Esophagus muscularis mucosa (tissue), 3 donors: ENCODE data around the gene APOL6.

ENCODE experiments used
- POLR2A ChIP-seq: fragments of 450-650 bp; IDR thresholded peaks from one replicate; pipeline ENCODE4 v1.6.1; 2017; ENCODE audit warnings: antibody characterized with exemption, moderate library complexity, mild to moderate bottlenecking, low read depth
- POLR2AphosphoS5 ChIP-seq, 2 donors: sonication (generic); formaldehyde crosslinking; IDR thresholded peaks; one replicate each; pipeline ENCODE4 v1.6.1; 2017; ENCODE audit warnings: antibody characterized with exemption in 2 of 2
- TF ChIP-seq, protein P1 (sequence below), 3 experiments: fragments of 200-600 bp in 2 of 3; fragments of 450-650 bp in 1 of 3; sonication (generic) in 2 of 3; IDR thresholded peaks; one replicate each; pipeline ENCODE4 v1.5.1; 2017 to 2019; ENCODE audit warnings: antibody characterized with exemption in 3 of 3, mild to moderate bottlenecking in 2 of 3, moderate library complexity in 1 of 3

DNA sequence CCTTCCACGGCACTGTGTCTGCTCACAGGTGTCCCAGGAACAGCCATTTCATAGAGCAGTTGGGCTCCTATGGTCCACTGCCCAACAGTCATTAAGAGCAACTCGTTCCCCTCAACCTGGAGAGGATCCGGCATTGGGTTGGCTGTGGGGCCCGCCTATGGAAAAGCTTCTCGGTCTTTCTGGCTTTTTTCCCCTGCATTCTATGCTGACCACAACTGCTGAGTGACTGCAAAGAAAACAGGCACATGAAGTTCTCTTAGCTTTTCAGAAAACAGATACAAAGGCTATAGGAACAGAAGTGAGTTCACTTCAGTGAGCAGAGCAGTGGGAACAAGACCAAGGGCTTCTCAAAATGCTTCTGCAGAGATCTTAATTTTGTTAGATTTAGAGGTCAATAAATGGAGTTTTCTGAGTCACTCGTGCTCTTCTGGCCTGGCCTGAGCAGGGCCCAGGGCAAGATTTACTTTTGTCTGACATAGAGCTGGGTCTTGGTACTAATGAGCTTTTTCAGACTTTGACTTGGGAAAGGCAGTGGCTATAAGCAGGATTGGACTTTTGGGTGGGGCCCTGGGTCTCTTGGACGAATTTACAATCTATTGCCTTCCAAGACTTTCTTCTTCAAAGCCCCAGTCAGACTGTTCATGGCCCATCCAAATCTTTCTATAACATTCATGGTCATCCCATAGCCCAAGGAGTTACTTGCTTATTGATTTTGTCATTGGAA, 55.8 kb downstream of the APOL6 start:
- TF ChIP-seq, protein P1, sequence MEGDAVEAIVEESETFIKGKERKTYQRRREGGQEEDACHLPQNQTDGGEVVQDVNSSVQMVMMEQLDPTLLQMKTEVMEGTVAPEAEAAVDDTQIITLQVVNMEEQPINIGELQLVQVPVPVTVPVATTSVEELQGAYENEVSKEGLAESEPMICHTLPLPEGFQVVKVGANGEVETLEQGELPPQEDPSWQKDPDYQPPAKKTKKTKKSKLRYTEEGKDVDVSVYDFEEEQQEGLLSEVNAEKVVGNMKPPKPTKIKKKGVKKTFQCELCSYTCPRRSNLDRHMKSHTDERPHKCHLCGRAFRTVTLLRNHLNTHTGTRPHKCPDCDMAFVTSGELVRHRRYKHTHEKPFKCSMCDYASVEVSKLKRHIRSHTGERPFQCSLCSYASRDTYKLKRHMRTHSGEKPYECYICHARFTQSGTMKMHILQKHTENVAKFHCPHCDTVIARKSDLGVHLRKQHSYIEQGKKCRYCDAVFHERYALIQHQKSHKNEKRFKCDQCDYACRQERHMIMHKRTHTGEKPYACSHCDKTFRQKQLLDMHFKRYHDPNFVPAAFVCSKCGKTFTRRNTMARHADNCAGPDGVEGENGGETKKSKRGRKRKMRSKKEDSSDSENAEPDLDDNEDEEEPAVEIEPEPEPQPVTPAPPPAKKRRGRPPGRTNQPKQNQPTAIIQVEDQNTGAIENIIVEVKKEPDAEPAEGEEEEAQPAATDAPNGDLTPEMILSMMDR (IDR thresholded peaks at IDR 0.05), result no peak
- no peak for TF ChIP-seq POLR2AphosphoS5 (IDR thresholded peaks at IDR 0.05)
- no peak for TF ChIP-seq POLR2A
